H1 (cell line): Measurements from ENCODE around the gene MMP1.

Source experiments
- BCL11A ChIP-seq, 2 experiments: IDR thresholded peaks; one replicate each; pipeline ENCODE4 v1.6.1; 2011; ENCODE audit warnings: low read depth in 2 of 2, low read length in 2 of 2, mild to moderate bottlenecking in 2 of 2
- NRF1 ChIP-seq: IDR thresholded peaks from 2 replicates; pipeline ENCODE4 v1.6.1; 2011; ENCODE audit warnings: mild to moderate bottlenecking, low read depth, low read length, improper control_type of control experiment
- POLR2A ChIP-seq, 2 experiments: IDR thresholded peaks; 1 replicate in 1 of 2; 2 replicates in 1 of 2; pipeline ENCODE4 v1.6.1; 2011; ENCODE audit warnings: low read depth in 2 of 2, low read length in 2 of 2, mild to moderate bottlenecking in 2 of 2; ENCODE audit errors: control extremely low read depth in 1 of 2
- TAF7 ChIP-seq: optimal IDR thresholded peaks from 2 replicates; pipeline ENCODE3; 2011; ENCODE audit warnings: low read depth, mild to moderate bottlenecking, inconsistent platforms, low read length, moderate library complexity, borderline replicate concordance
- TBP ChIP-seq: IDR thresholded peaks from 2 replicates; pipeline ENCODE4 v1.6.1; 2011; ENCODE audit warnings: low read depth, low read length, improper control_type of control experiment
- YY1 ChIP-seq: IDR thresholded peaks from 2 replicates; pipeline ENCODE4 v1.6.1; 2011; ENCODE audit warnings: low read depth, mild to moderate bottlenecking, low read length

DNA sequence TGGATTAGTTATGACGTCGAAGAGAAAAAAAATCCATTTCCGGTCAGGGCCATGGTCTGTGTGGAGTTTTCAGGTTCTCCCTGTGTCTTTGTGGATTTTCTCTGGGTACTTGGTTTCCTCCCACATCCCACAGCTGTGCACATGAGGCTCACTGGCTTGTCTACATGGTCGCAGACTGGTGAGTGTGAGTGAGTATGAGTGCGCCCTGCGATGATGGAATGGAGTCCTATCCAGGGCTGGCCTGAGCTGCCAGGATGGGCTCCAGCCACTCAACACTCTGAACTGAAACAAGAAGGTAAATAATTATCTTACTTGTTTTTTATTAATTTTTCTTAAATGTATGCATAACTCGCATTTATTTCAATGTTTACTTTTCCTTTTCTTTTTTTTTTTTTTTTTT lies 34.7 kb upstream of the MMP1 start:
- TF ChIP-seq BCL11A (IDR thresholded peaks at IDR 0.05; ENCODE audit: low read depth in 2 of 2, low read length in 2 of 2), result no peak
- no peak for TF ChIP-seq TBP
- TF ChIP-seq POLR2A (IDR thresholded peaks at IDR 0.05; ENCODE audit: control extremely low read depth in 1 of 2, low read depth in 2 of 2, low read length in 2 of 2), result no peak
- TF ChIP-seq YY1, result no peak
- no peak for TF ChIP-seq NRF1
- TF ChIP-seq TAF7, result no peak
